GM21717 (cell line): ENCODE data around the gene GPR132.

Source experiments
- ATAC-seq: cut with Tn5 transposase; IDR thresholded peaks from one replicate; pipeline ENCODE4 v1.9.1; 2021; ENCODE audit warnings: mild to moderate bottlenecking, moderate library complexity; ENCODE audit not compliant: unreplicated experiment

The GPR132 gene

GRCh38 chr14:105063056-105063455, 2.2 kb downstream of the GPR132 start:
- ATAC-seq = no peak

- ATAC-seq = no peak
These were observed 3.2 kb downstream of the GPR132 start for GRCh38 chr14:105062048-105062433.

GRCh38 chr14:105061428-105062047, 3.7 kb downstream of the GPR132 start:
- ATAC-seq = no peak

GRCh38 chr14:105060751-105061427, 4.3 kb downstream of the GPR132 start:
- ATAC-seq = no peak

GRCh38 chr14:105059925-105060565, 5.2 kb downstream of the GPR132 start:
- ATAC-seq = no peak

- ATAC-seq = no peak
These were observed 6.0 kb downstream of the GPR132 start for GRCh38 chr14:105059035-105059924.

GRCh38 chr14:105058521-105059034, 6.7 kb downstream of the GPR132 start:
- ATAC-seq = no peak

GRCh38 chr14:105056303-105056831, 8.9 kb downstream of the GPR132 start:
- ATAC-seq = no peak

- no peak for ATAC-seq
These were observed 9.4 kb downstream of the GPR132 start for GRCh38 chr14:105055736-105056302.

- ATAC-seq = no peak
These were observed 9.9 kb downstream of the GPR132 start for GRCh38 chr14:105055334-105055733.

GRCh38 chr14:105053996-105054395, 11.2 kb downstream of the GPR132 start:
- no peak for ATAC-seq

- ATAC-seq = no peak
These were observed 11.8 kb downstream of the GPR132 start for GRCh38 chr14:105053421-105053820.

- ATAC-seq = no peak
These were observed 13.1 kb downstream of the GPR132 start for GRCh38 chr14:105052110-105052458.

GRCh38 chr14:105051182-105052109, 13.8 kb downstream of the GPR132 start:
- no peak for ATAC-seq

- no peak for ATAC-seq
These were observed 14.7 kb downstream of the GPR132 start for GRCh38 chr14:105050551-105050897.

- no peak for ATAC-seq
These were observed 15.3 kb downstream of the GPR132 start for GRCh38 chr14:105049753-105050550.

GRCh38 chr14:105047283-105048016, 17.8 kb downstream of the GPR132 start:
- no peak for ATAC-seq

- ATAC-seq = no peak
These were observed 18.3 kb downstream of the GPR132 start for GRCh38 chr14:105046891-105047282.
